Activated CD8-positive, alpha-beta memory T cell treated with anti-CD3 and anti-CD28 coated beads, Interleukin-2, amount 10 ng/mL, durations not matched to agents 7 days and 5 days (primary cell): ENCODE data around the gene ZC3H10. TPM values are rescaled to one million over a fixed set of nuclear protein-coding genes. Genes with fewer than 3 reads are reported as not detected.

Experiments used
- ATAC-seq: fragments of 150-1000 bp; cut with Tn5 transposase; one replicate; pipeline ENCODE4 v1.10.0; 2021; ENCODE audit warnings: moderate library complexity
- CTCF ChIA-PET: fragments of 350-600 bp; sonication (Branson Sonifier 250); formaldehyde crosslinking; loops from one replicate; lab custom pipeline; 2021; ENCODE audit warnings: antibody characterized with exemption; lab: Charles Lee
- DNase-seq: peaks from one replicate; pipeline ENCODE4 v3.0.0-alpha.2; 2020
- H3K27ac Mint-ChIP-seq: one replicate; pipeline ENCODE4 v1.8.0; 2021; ENCODE audit warnings: mild to moderate bottlenecking, mixed read lengths
- H3K27me3 Mint-ChIP-seq: one replicate; pipeline ENCODE4 v1.8.0; 2021; ENCODE audit warnings: mixed read lengths
- H3K36me3 Mint-ChIP-seq: one replicate; pipeline ENCODE4 v1.8.0; 2021; ENCODE audit warnings: mild to moderate bottlenecking, mixed read lengths
- H3K4me1 Mint-ChIP-seq: one replicate; pipeline ENCODE4 v1.8.0; 2021; ENCODE audit warnings: mixed read lengths
- H3K4me3 Mint-ChIP-seq: one replicate; pipeline ENCODE4 v1.8.0; 2021; ENCODE audit warnings: mild to moderate bottlenecking, moderate library complexity, mixed read lengths
- H3K9me3 Mint-ChIP-seq: one replicate; pipeline ENCODE4 v1.8.0; 2022; ENCODE audit warnings: low read depth, mixed read lengths
- total RNA-seq, 2 experiments: library from RNA; stranded (reverse); gene quantifications; one replicate each; pipeline ENCODE4 v1.2.3, GENCODE V29; 2021

Gene ZC3H10
- total RNA-seq, 2 experiments from 2014 or later = 10.3 to 11.7 TPM

GRCh38 chr12:56161690-56162351 is 43.8 kb downstream of the ZC3H10 start:
- no peak for DNase-seq
- Mint-ChIP-seq H3K4me1 (peaks cover 36% of the 10 kb centered on the region), H3K27me3 (no peaks in the 10 kb centered on the region), H3K27ac (peak overlapping the region; percentile 96), H3K9me3 (no peaks in the 10 kb centered on the region), H3K4me3 (peak overlapping the region; percentile 94), H3K36me3 (peaks cover 67% of the 10 kb centered on the region)
- CTCF ChIA-PET = interaction anchor here (0.6 to 7.5 kb wide), 12 partner anchors 10 to 163 kb away, joined by 3 to 61 read pairs (median 6); partner anchors contain the start of genes ESYT1, MYL6B, RNF41 and RPL41
- no peak for ATAC-seq

- no peak overlapping the region for H3K4me3 Mint-ChIP-seq
- H3K27ac Mint-ChIP-seq = peak overlapping the region; percentile 59
- H3K4me1 Mint-ChIP-seq = peaks cover 30% of the 10 kb centered on the region
- no peaks in the 10 kb centered on the region for H3K9me3 Mint-ChIP-seq
- CTCF ChIA-PET = interaction anchor here (0.7 to 7.5 kb wide), 10 partner anchors 8 to 164 kb away, joined by 3 to 61 read pairs (median 4); partner anchors contain the start of genes ESYT1, MYL6B, SMARCC2 and ZC3H10
- DNase-seq = no peak
- ATAC-seq = no peak
- H3K36me3 Mint-ChIP-seq = peaks cover 71% of the 10 kb centered on the region
- H3K27me3 Mint-ChIP-seq = no peaks in the 10 kb centered on the region
These were observed 44.6 kb downstream of the ZC3H10 start for GRCh38 chr12:56162468-56163290.

DNA sequence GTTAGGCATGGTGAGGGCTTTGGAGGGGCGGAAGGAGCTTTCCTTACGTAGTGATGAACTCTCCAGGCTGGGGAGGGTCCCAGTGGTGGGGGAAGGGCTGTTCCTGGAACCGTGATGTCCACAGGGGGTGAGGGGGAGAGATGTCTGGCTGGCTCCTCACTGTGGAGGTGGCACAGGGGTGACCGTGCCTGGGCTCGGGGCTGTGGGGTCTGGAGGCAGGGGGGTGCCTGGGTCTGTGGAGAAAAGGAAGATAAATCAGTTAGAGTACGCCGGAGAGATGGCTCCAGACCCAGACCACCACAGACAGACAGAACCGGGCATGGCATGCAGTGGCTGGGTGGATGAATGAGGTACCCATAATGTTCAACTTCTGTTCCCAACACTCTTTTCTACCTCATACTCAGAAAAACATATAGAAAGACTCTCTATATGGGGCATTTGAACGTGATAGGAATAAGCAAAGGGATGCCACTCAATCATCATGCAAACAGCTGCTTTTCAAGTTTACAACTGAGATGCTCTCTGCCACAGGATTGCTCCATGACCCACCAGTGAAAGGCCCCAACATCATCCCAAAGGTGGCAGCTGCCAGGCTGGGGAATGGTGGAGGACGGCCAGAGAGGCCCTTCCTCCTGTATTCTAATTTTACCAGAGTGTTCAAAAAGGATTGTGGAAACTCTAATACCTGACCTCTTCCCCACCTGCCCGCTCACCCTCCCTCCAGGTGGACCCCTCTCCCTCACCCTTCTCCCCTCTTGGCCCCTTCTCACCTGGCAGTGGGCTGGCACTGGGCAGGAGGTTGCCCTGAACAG is 45.7 kb downstream of the ZC3H10 start:
- Mint-ChIP-seq H3K4me3 (no peak overlapping the region), H3K36me3 (peaks cover 71% of the 10 kb centered on the region), H3K4me1 (peaks cover 29% of the 10 kb centered on the region), H3K27me3 (no peaks in the 10 kb centered on the region), H3K9me3 (no peaks in the 10 kb centered on the region), H3K27ac (no peak overlapping the region)
- no peak for ATAC-seq
- no peak for DNase-seq
- CTCF ChIA-PET = interaction anchor here (0.5 to 7.5 kb wide), 9 partner anchors 9 to 145 kb away, joined by 3 to 61 read pairs (median 6); partner anchors contain the start of genes ESYT1, MYL6B, SMARCC2 and ZC3H10

GRCh38 chr12:56164345-56164729 is 46.3 kb downstream of the ZC3H10 start:
- peaks cover 28% of the 10 kb centered on the region for H3K4me1 Mint-ChIP-seq
- DNase-seq (no peak), ATAC-seq (no peak)
- no peaks in the 10 kb centered on the region for H3K9me3 Mint-ChIP-seq
- H3K27me3 Mint-ChIP-seq = no peaks in the 10 kb centered on the region
- no peak overlapping the region for H3K27ac Mint-ChIP-seq
- no peak overlapping the region for H3K4me3 Mint-ChIP-seq
- peaks cover 67% of the 10 kb centered on the region for H3K36me3 Mint-ChIP-seq
- CTCF ChIA-PET = interaction anchor here (0.5 to 7.5 kb wide), 3 partner anchors 22 to 38 kb away, joined by 4 to 61 read pairs (median 7); partner anchors contain the start of genes ESYT1 and SMARCC2

GRCh38 chr12:56165369-56165768 is 47.3 kb downstream of the ZC3H10 start:
- DNase-seq (no peak), ATAC-seq (no peak)
- Mint-ChIP-seq H3K4me3 (no peak overlapping the region), H3K27me3 (no peaks in the 10 kb centered on the region), H3K4me1 (peaks cover 20% of the 10 kb centered on the region), H3K36me3 (peaks cover 61% of the 10 kb centered on the region), H3K27ac (no peak overlapping the region), H3K9me3 (no peaks in the 10 kb centered on the region)
- CTCF ChIA-PET = interaction anchor here (1.1 to 7.5 kb wide), 4 partner anchors 24 to 92 kb away, joined by 3 to 61 read pairs (median 6); partner anchors contain the start of genes ANKRD52, ESYT1 and SMARCC2

DNA sequence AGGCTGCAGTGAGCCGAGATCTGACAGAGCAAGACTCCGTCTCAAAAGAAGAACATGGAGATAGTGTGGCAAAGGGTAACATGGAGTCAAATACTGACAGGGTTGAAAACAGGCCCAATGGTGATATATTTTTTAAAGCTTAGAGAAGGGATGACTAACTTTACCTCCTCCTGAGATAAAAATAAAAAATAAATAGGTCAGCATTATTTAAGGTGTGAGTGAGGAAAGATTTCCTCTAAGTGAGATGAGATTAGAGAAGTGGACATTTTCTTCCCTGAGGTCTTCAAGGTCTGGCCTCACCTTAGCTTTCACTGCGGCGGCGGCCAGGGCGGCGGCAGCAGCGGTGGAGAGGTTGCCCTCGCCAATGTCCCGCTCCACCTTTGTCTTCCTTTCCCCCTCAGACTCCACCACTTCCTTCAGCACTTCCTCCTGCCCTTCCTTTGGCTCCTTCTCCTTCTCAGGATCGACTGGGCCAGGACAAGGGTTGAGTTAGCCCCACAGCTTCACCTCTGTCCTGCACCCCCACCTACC is 51.2 kb downstream of the ZC3H10 start:
- H3K9me3 Mint-ChIP-seq = no peaks in the 10 kb centered on the region
- CTCF ChIA-PET = interaction anchor here (1.3 kb wide), 1 partner anchor 10 kb away, joined by 3 read pairs; no protein-coding TSS in a partner anchor
- H3K27ac Mint-ChIP-seq = no peak overlapping the region
- H3K27me3 Mint-ChIP-seq = no peaks in the 10 kb centered on the region
- H3K4me1 Mint-ChIP-seq = no peaks in the 10 kb centered on the region
- DNase-seq (no peak), ATAC-seq (no peak)
- H3K36me3 Mint-ChIP-seq = peaks cover 49% of the 10 kb centered on the region
- H3K4me3 Mint-ChIP-seq = no peak overlapping the region

GRCh38 chr12:56172839-56173238 is 54.8 kb downstream of the ZC3H10 start:
- Mint-ChIP-seq H3K27ac (no peak overlapping the region), H3K4me3 (no peak overlapping the region), H3K27me3 (no peaks in the 10 kb centered on the region), H3K9me3 (no peaks in the 10 kb centered on the region), H3K36me3 (peaks cover 47% of the 10 kb centered on the region), H3K4me1 (no peaks in the 10 kb centered on the region)
- CTCF ChIA-PET = interaction anchor here (1.0 to 1.6 kb wide), 4 partner anchors 12 to 17 kb away, joined by 3 to 4 read pairs (median 4); partner anchors contain the start of gene SMARCC2
- ATAC-seq (no peak), DNase-seq (no peak)

Other genes starting within 250 kb of the ZC3H10 start
- 10 to 100 TPM; 46.7 to 56.4 TPM for gene PYM1, start 190.4 kb upstream of the ZC3H10 start, total RNA-seq
- gene DGKA, start 187.1 kb upstream of the ZC3H10 start, total RNA-seq = 100 to 1,000 TPM; 301 to 312 TPM
- under 1 TPM; 0.23 to 0.37 TPM for gene PMEL, start 152.2 kb upstream of the ZC3H10 start, total RNA-seq
- 100 to 1,000 TPM; 146 to 158 TPM for gene CDK2, start 151.4 kb upstream of the ZC3H10 start, total RNA-seq
- gene RAB5B, start 144.2 kb upstream of the ZC3H10 start, total RNA-seq = 10 to 100 TPM; 46.4 to 55.6 TPM
- gene SUOX, start 121.0 kb upstream of the ZC3H10 start, total RNA-seq = 10 to 100 TPM in 1 of 2 experiments, 1 to 10 TPM in 1; 2.5 to 14.6 TPM
- 10 to 100 TPM; 15.8 to 44.9 TPM for gene IKZF4, start 97.2 kb upstream of the ZC3H10 start, total RNA-seq
- gene RPS26, start 76.3 kb upstream of the ZC3H10 start, total RNA-seq = 10 to 100 TPM; 27.9 to 42.2 TPM
- 1 to 10 TPM in 1 of 2 experiments, under 1 TPM in 1; 0.94 to 1.8 TPM for gene ERBB3, start 38.1 kb upstream of the ZC3H10 start, total RNA-seq
- gene PA2G4, start 13.7 kb upstream of the ZC3H10 start, total RNA-seq = 100 to 1,000 TPM; 293 to 364 TPM
- gene RPL41, start 1.6 kb upstream of the ZC3H10 start, total RNA-seq = 1,000 to 10,000 TPM; 3,748 to 4,271 TPM
- 100 to 1,000 TPM; 225 to 241 TPM for gene ESYT1, start 10.0 kb downstream of the ZC3H10 start, total RNA-seq
- gene MYL6B, start 34.3 kb downstream of the ZC3H10 start, total RNA-seq = 10 to 100 TPM; 67.6 to 85.2 TPM
- 1,000 to 10,000 TPM; 1,307 to 1,412 TPM for gene MYL6, start 40.1 kb downstream of the ZC3H10 start, total RNA-seq
- gene SMARCC2, start 71.2 kb downstream of the ZC3H10 start, total RNA-seq = 100 to 1,000 TPM; 147 to 150 TPM
- 10 to 100 TPM; 28.2 to 34.2 TPM for gene RNF41, start 103.7 kb downstream of the ZC3H10 start, total RNA-seq
- 10 to 100 TPM; 62.8 to 80.6 TPM for gene NABP2, start 106.1 kb downstream of the ZC3H10 start, total RNA-seq
- under 1 TPM; 0.87 to 0.96 TPM for gene SLC39A5, start 111.8 kb downstream of the ZC3H10 start, total RNA-seq
- gene ANKRD52, start 140.1 kb downstream of the ZC3H10 start, total RNA-seq = 10 to 100 TPM; 66.9 to 68.3 TPM
- 10 to 100 TPM; 16.0 to 17.4 TPM for gene COQ10A, start 148.7 kb downstream of the ZC3H10 start, total RNA-seq
- 100 to 1,000 TPM; 174 to 242 TPM for gene CS, start 182.1 kb downstream of the ZC3H10 start, total RNA-seq
- 100 to 1,000 TPM; 110 to 161 TPM for gene CNPY2, start 197.7 kb downstream of the ZC3H10 start, total RNA-seq
- 10 to 100 TPM; 48.7 to 72.5 TPM for gene PAN2, start 215.7 kb downstream of the ZC3H10 start, total RNA-seq
- gene IL23A, start 220.6 kb downstream of the ZC3H10 start, total RNA-seq = 10 to 100 TPM in 1 of 2 experiments, 1 to 10 TPM in 1; 2.9 to 12.4 TPM
- 100 to 1,000 TPM; 178 to 308 TPM for gene STAT2, start 241.8 kb downstream of the ZC3H10 start, total RNA-seq
- gene APOF, start 244.6 kb downstream of the ZC3H10 start, total RNA-seq = not detected